Trophoblast cell (in vitro differentiated cells and primary cell): ENCODE results near the gene PCSK6.

Experiments used
- DNase-seq, 2 donors: peaks; one replicate each; pipeline ENCODE4 v3.0.0-alpha.2; 2016
- H2AFZ ChIP-seq: 2 replicates; pipeline ENCODE4 v1.6.1; 2013; ENCODE audit warnings: low read length, moderate library complexity, mild to moderate bottlenecking; ENCODE audit not compliant: insufficient read depth, poor library complexity
- H2AK5ac ChIP-seq: 2 replicates; pipeline ENCODE4 v1.6.1; 2013; ENCODE audit warnings: mild to moderate bottlenecking, low read length
- H2BK120ac ChIP-seq: 2 replicates; pipeline ENCODE4 v1.6.1; 2013; ENCODE audit warnings: low read length, mild to moderate bottlenecking, moderate library complexity; ENCODE audit not compliant: insufficient read depth, poor library complexity
- H2BK12ac ChIP-seq: 2 replicates; pipeline ENCODE4 v1.6.1; 2013; ENCODE audit warnings: mild to moderate bottlenecking, low read length, moderate library complexity
- H2BK5ac ChIP-seq: 2 replicates; pipeline ENCODE4 v1.6.1; 2013; ENCODE audit warnings: low read length, low read depth, moderate library complexity, mild to moderate bottlenecking; ENCODE audit not compliant: poor library complexity
- H3K14ac ChIP-seq: 2 replicates; pipeline ENCODE4 v1.6.1; 2013; ENCODE audit warnings: mild to moderate bottlenecking, low read length
- H3K18ac ChIP-seq: 2 replicates; pipeline ENCODE4 v1.6.1; 2013; ENCODE audit warnings: mild to moderate bottlenecking, low read length
- H3K23ac ChIP-seq: 2 replicates; pipeline ENCODE4 v1.6.1; 2013; ENCODE audit warnings: low read length
- H3K27ac ChIP-seq: 2 replicates; pipeline ENCODE4 v1.5.1; 2013; ENCODE audit warnings: low read depth, mild to moderate bottlenecking, inconsistent platforms, low read length, moderate library complexity
- H3K27me3 ChIP-seq: 2 replicates; pipeline ENCODE4 v1.6.1; 2013; ENCODE audit warnings: inconsistent platforms, mild to moderate bottlenecking, low read length, moderate library complexity; ENCODE audit not compliant: insufficient read depth
- H3K36me3 ChIP-seq, 2 experiments: 1 replicate in 1 of 2; 2 replicates in 1 of 2; pipeline ENCODE4 v1.6.1; 2013; ENCODE audit warnings: low read length in 2 of 2, mild to moderate bottlenecking in 2 of 2, moderate library complexity in 1 of 2; ENCODE audit not compliant: insufficient read depth in 2 of 2, control insufficient read depth in 1 of 2
- H3K4ac ChIP-seq: 2 replicates; pipeline ENCODE4 v1.6.1; 2013; ENCODE audit warnings: low read depth, mild to moderate bottlenecking, low read length, moderate library complexity
- H3K4me1 ChIP-seq, 2 experiments: 1 replicate in 1 of 2; 2 replicates in 1 of 2; pipeline ENCODE4 v1.6.1; 2013; ENCODE audit warnings: low read length in 2 of 2, mild to moderate bottlenecking in 2 of 2, moderate library complexity in 1 of 2; ENCODE audit not compliant: insufficient read depth in 2 of 2, control insufficient read depth in 1 of 2
- H3K4me2 ChIP-seq: 2 replicates; pipeline ENCODE4 v1.6.1; 2013; ENCODE audit warnings: inconsistent platforms, mild to moderate bottlenecking, low read length, moderate library complexity
- H3K4me3 ChIP-seq: 2 replicates; pipeline ENCODE4 v1.5.1; 2013; ENCODE audit warnings: mild to moderate bottlenecking, low read depth, low read length, inconsistent platforms
- H3K79me1 ChIP-seq: one replicate; pipeline ENCODE4 v1.6.1; 2013; ENCODE audit warnings: low read length
- H3K79me2 ChIP-seq: 2 replicates; pipeline ENCODE4 v1.6.1; 2013; ENCODE audit warnings: low read length, mild to moderate bottlenecking; ENCODE audit not compliant: control insufficient read depth, insufficient read depth, poor library complexity
- H3K9ac ChIP-seq: 2 replicates; pipeline ENCODE4 v1.6.1; 2013; ENCODE audit warnings: mild to moderate bottlenecking, low read length
- H3K9me3 ChIP-seq: 2 replicates; pipeline ENCODE4 v1.6.1; 2013; ENCODE audit warnings: low read depth, mild to moderate bottlenecking, control low read depth, inconsistent platforms, low read length; ENCODE audit not compliant: insufficient read depth
- H4K12ac ChIP-seq: 2 replicates; pipeline ENCODE4 v1.6.1; 2013; ENCODE audit warnings: low read depth, mild to moderate bottlenecking, low read length, moderate library complexity
- H4K8ac ChIP-seq: 2 replicates; pipeline ENCODE4 v1.6.1; 2013; ENCODE audit warnings: low read depth, mild to moderate bottlenecking, low read length, moderate library complexity
- H4K91ac ChIP-seq: one replicate; pipeline ENCODE4 v1.6.1; 2013; ENCODE audit warnings: low read depth, mild to moderate bottlenecking, low read length, moderate library complexity
- WGBS: extraction: QIAGEN DNeasy Blood & Tissue Kit; methylation state at CpG from one replicate; pipeline ENCODE4 v1.1.7; 2013; ENCODE audit warnings: missing lambda C conversion rate; ENCODE audit not compliant: insufficient read length, insufficient coverage; ENCODE audit errors: extremely low coverage; 5-methylcytosine and 5-hydroxymethylcytosine counted together

Gene PCSK6

DNA sequence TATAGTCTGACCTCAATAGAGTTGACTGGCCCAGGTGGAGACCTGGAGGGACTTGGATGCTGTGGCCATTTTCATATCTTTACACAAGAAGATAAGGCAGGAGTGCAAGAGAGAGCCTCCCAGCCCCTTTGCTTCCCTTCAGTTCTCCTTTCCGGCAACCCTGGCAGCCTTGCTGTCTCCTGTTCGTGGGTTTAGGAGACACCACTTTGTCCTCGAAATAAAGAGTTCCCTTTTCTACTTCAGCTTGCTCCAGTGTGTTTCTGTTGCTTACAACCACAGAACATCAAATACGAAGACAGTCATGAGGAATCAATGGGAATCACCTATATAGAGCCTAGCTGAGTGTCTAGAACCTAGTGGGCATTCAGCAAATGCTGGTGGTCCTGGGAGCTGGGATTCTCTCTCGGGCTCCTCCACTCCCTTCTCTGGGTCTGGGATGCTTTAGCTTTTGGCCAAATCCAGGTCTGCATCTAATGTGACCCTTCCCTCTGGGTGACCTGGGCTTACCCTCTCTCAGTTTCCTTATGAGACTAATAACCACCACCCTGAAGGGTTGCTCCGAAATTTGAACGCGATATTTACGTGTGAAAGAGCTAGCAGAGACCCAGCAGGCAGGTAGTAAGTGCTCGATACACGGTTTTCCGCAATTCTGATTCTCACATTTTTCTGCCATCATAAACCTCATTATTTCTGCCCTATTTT is 44.5 kb downstream of the PCSK6 start:
- Histone ChIP-seq H3K36me3 (no peaks in the 10 kb centered on the region), H3K18ac (no peak overlapping the region), H3K14ac (no peak overlapping the region), H2BK5ac (no peak overlapping the region), H4K91ac (no peak overlapping the region), H2BK120ac (no peak overlapping the region), H3K4me1 (no peaks in the 10 kb centered on the region), H2BK12ac (no peak overlapping the region), H3K27ac (no peak overlapping the region), H3K79me2 (no peaks in the 10 kb centered on the region), H3K4ac (no peak overlapping the region), H2AK5ac (no peak overlapping the region), H4K8ac (no peak overlapping the region), H3K9ac (no peak overlapping the region), H4K12ac (no peak overlapping the region), H3K23ac (no peak overlapping the region), H3K4me3 (no peak overlapping the region), H3K9me3 (no peaks in the 10 kb centered on the region), H3K79me1 (no peaks in the 10 kb centered on the region), H3K4me2 (no peak overlapping the region), H3K27me3 (no peaks in the 10 kb centered on the region), H2AFZ (no peak overlapping the region)
- WGBS: no CpG with 5 or more reads among the region's 12 CpGs
- DNase-seq: no peak

DNA sequence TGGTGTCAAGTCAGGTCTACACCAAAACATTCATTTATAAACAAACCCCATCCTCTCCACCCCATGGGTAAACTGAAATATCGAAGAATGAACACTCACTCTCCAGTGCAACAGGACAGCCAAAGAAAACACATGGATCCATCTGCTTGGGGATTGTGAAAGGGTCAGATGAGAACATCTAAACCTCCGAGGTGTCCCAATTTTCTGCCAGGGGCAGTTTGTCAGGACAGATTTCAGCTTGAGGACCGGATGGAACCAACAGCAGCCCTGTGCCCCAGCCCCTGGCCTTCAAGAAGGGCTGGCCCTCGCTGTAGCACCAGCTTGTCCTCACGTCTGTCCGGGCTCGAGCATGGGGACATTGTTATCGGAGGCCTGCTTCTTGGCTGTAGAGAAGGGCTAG is 45.5 kb downstream of the PCSK6 start:
- H3K23ac ChIP-seq: no peak overlapping the region
- H3K18ac ChIP-seq: no peak overlapping the region
- no peak overlapping the region for H2BK5ac ChIP-seq
- no peak overlapping the region for H3K27ac ChIP-seq
- DNase-seq: no peak
- no peak overlapping the region for H3K9ac ChIP-seq
- no peaks in the 10 kb centered on the region for H3K36me3 ChIP-seq
- H2AFZ ChIP-seq: no peak overlapping the region
- no peaks in the 10 kb centered on the region for H3K9me3 ChIP-seq
- no peak overlapping the region for H2BK120ac ChIP-seq
- H3K79me2 ChIP-seq: no peaks in the 10 kb centered on the region
- WGBS: no CpG with 5 or more reads among the region's 8 CpGs
- no peak overlapping the region for H3K4me3 ChIP-seq
- H3K27me3 ChIP-seq: no peaks in the 10 kb centered on the region
- H3K4me2 ChIP-seq: no peak overlapping the region
- H2AK5ac ChIP-seq: no peak overlapping the region
- no peaks in the 10 kb centered on the region for H3K79me1 ChIP-seq
- H4K91ac ChIP-seq: no peak overlapping the region
- H4K12ac ChIP-seq: no peak overlapping the region
- H3K4me1 ChIP-seq: no peaks in the 10 kb centered on the region
- H3K4ac ChIP-seq: no peak overlapping the region
- H3K14ac ChIP-seq: no peak overlapping the region
- H2BK12ac ChIP-seq: no peak overlapping the region
- H4K8ac ChIP-seq: no peak overlapping the region

DNA sequence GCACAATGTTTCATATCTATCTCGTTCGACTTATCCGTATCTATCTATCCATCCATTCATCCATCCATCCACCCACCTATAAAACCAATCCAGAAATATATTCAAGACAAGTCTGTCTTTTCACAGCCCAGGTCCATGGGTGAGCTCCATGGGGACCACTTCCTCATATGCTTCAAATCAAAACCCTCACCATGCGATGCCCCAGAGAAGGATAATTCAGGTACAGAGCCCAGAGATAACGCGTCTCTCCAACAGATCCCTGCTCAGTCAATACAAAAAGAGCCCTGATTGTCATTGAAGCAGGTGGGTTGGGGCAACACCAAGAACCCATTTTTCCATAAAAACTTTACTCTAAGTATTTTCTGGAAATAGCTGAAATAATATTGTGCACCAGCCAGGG is 47.2 kb downstream of the PCSK6 start:
- no peak overlapping the region for H4K8ac ChIP-seq
- no peak overlapping the region for H3K4me3 ChIP-seq
- no peaks in the 10 kb centered on the region for H3K27me3 ChIP-seq
- H2BK5ac ChIP-seq: no peak overlapping the region
- no peak overlapping the region for H4K91ac ChIP-seq
- H2BK120ac ChIP-seq: no peak overlapping the region
- H3K18ac ChIP-seq: no peak overlapping the region
- H2AFZ ChIP-seq: no peak overlapping the region
- no peak overlapping the region for H3K27ac ChIP-seq
- no peak overlapping the region for H2AK5ac ChIP-seq
- WGBS: 100% methylated on average over 3 of the region's 6 CpGs
- no peaks in the 10 kb centered on the region for H3K79me1 ChIP-seq
- no peaks in the 10 kb centered on the region for H3K4me1 ChIP-seq
- no peak overlapping the region for H2BK12ac ChIP-seq
- no peak overlapping the region for H3K4ac ChIP-seq
- no peak overlapping the region for H3K14ac ChIP-seq
- DNase-seq: no peak
- no peaks in the 10 kb centered on the region for H3K36me3 ChIP-seq
- H3K9me3 ChIP-seq: no peaks in the 10 kb centered on the region
- H4K12ac ChIP-seq: no peak overlapping the region
- no peak overlapping the region for H3K9ac ChIP-seq
- H3K23ac ChIP-seq: no peak overlapping the region
- H3K79me2 ChIP-seq: no peaks in the 10 kb centered on the region
- no peak overlapping the region for H3K4me2 ChIP-seq

DNA sequence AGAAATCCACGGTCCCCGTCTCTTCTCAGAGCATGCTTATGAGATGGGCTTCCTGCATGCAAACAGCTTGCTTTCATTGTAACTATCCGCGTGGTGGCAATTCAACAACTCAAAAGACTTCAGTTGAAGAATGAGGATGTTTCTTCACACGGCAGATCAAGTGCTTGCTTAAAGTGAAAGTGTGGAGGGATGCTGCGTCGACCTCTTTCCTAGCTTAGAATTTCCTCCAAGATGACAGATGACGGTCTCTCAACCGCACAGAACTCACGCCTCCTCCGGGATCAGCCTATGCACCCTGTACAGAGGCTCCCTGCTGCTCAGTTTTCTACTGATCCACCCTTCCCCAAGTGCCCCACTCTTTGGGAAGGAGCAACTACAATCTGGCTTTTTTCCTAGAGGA is 47.8 kb downstream of the PCSK6 start:
- Histone ChIP-seq H3K9ac (no peak overlapping the region), H3K4me1 (no peaks in the 10 kb centered on the region), H4K12ac (no peak overlapping the region), H3K36me3 (no peaks in the 10 kb centered on the region), H3K4ac (no peak overlapping the region), H2BK12ac (no peak overlapping the region), H3K4me2 (no peak overlapping the region), H3K27ac (no peak overlapping the region), H3K9me3 (no peaks in the 10 kb centered on the region), H4K8ac (no peak overlapping the region), H3K79me1 (no peaks in the 10 kb centered on the region), H3K4me3 (no peak overlapping the region), H2BK5ac (no peak overlapping the region), H3K18ac (no peak overlapping the region), H2BK120ac (no peak overlapping the region), H3K23ac (no peak overlapping the region), H4K91ac (no peak overlapping the region), H2AK5ac (no peak overlapping the region), H3K27me3 (no peaks in the 10 kb centered on the region), H3K14ac (no peak overlapping the region), H2AFZ (no peak overlapping the region), H3K79me2 (no peaks in the 10 kb centered on the region)
- no peak for DNase-seq
- no CpG with 5 or more reads among the region's 11 CpGs for WGBS
